AG04449 (cell line): ENCODE results near the gene ABTB2.

Experiments
- CTCF ChIA-PET: fragments of 350-600 bp; formaldehyde crosslinking; extraction: SDS; loops from one replicate; lab custom pipeline; 2021; ENCODE audit warnings: antibody characterized with exemption; lab: Yijun Ruan, JAX
- POLR2A ChIA-PET: fragments of 400-600, 350-600 bp; formaldehyde crosslinking; extraction: SDS; loops from one replicate; lab custom pipeline; 2020; ENCODE audit warnings: antibody characterized with exemption, inconsistent platforms; lab: Yijun Ruan, JAX
- DNase-seq: peaks from one replicate; pipeline ENCODE4 v3.0.0-alpha.2; 2010; ENCODE audit warnings: low read depth, low spot score
- H3K4me3 ChIP-seq: 2 replicates; pipeline ENCODE4 v1.5.1; 2011; ENCODE audit warnings: low read depth, mild to moderate bottlenecking, control low read depth, low read length
- CTCF ChIP-seq: IDR thresholded peaks from one replicate; pipeline ENCODE4 v1.5.1; 2011; ENCODE audit warnings: mild to moderate bottlenecking, moderate library complexity, low read length, control low read depth, inconsistent platforms; ENCODE audit not compliant: insufficient read depth; ENCODE audit errors: missing control alignments

ABTB2 gene

GRCh38 chr11:34327804-34328631 lies 29.8 kb downstream of the ABTB2 start:
- POLR2A ChIA-PET, result no interaction called here
- no peak for TF ChIP-seq CTCF
- H3K4me3 ChIP-seq, result no peak overlapping the region
- DNase-seq, result no peak
- CTCF ChIA-PET, result interaction anchor here (1.5 kb wide), 1 partner anchor 154 kb away, joined by 3 read pairs; no protein-coding TSS in a partner anchor

- no peak overlapping the region for H3K4me3 ChIP-seq
- no peak for TF ChIP-seq CTCF
- no peak for DNase-seq
- POLR2A ChIA-PET, result no interaction called here
- CTCF ChIA-PET, result interaction anchor here (1.3 kb wide), 1 partner anchor 150 kb away, joined by 3 read pairs; no protein-coding TSS in a partner anchor
Measured at GRCh38 chr11:34324466-34324865, 33.3 kb downstream of the ABTB2 start.

GRCh38 chr11:34323601-34324000 lies 34.2 kb downstream of the ABTB2 start:
- H3K4me3 ChIP-seq, result no peak overlapping the region
- POLR2A ChIA-PET, result no interaction called here
- CTCF ChIA-PET, result interaction anchor here (1.3 kb wide), 1 partner anchor 149 kb away, joined by 3 read pairs; no protein-coding TSS in a partner anchor
- no peak for DNase-seq
- TF ChIP-seq CTCF, result no peak

- DNase-seq, result no peak
- TF ChIP-seq CTCF, result no peak
- POLR2A ChIA-PET, result interaction anchor here (1.3 kb wide), 1 partner anchor 16 kb away, joined by 5 read pairs; no protein-coding TSS in a partner anchor
Measured at GRCh38 chr11:34318111-34319037, 39.4 kb downstream of the ABTB2 start.

GRCh38 chr11:34317666-34318065 lies 40.1 kb downstream of the ABTB2 start:
- H3K4me3 ChIP-seq, result no peak overlapping the region
- no peak for TF ChIP-seq CTCF
- ChIA-PET CTCF (no interaction called here), POLR2A (no interaction called here)
- no peak for DNase-seq

More at GRCh38 chr11:34318111-34319037, 39.4 kb downstream of the ABTB2 start:
- CTCF ChIA-PET, result interaction anchor here (0.8 kb wide), 1 partner anchor 15 kb away, joined by 3 read pairs; no protein-coding TSS in a partner anchor
- no peak overlapping the region for H3K4me3 ChIP-seq

GRCh38 chr11:34317036-34317360 lies 40.8 kb downstream of the ABTB2 start:
- no peak for TF ChIP-seq CTCF
- DNase-seq, result no peak
- H3K4me3 ChIP-seq, result no peak overlapping the region
- ChIA-PET POLR2A (no interaction called here), CTCF (no interaction called here)
